ENCODE data around the gene AZIN2. TPM values are rescaled to one million over a fixed set of nuclear protein-coding genes. Genes with fewer than 3 reads are reported as not detected.

The AZIN2 gene
- 10 to 100 TPM in 1 of 2 experiments, 1 to 10 TPM in 1; 7.8 to 19.4 TPM for total RNA-seq

GRCh38 chr1:33080885-33081553, at the start of gene AZIN2:
Gene AZIN2, plus strand, starts transcription at chr1:33081153. Its CDS starts 1,097 bp downstream, at chr1:33082250.
- H3K4me1 Mint-ChIP-seq = peaks cover 18% of the 10 kb centered on the region
- DNase-seq (peak; percentile 98), ATAC-seq (peak; percentile 99)
- peak within 1 kb of the TSS; percentile 72 for H3K4me3 Mint-ChIP-seq
- H3K36me3 Mint-ChIP-seq = peaks cover 2% of the 10 kb centered on the region
- H3K27me3 Mint-ChIP-seq = peaks cover 9% of the 10 kb centered on the region
- CTCF ChIA-PET = interaction anchor here (0.6 to 11.0 kb wide), 12 partner anchors 15 to 369 kb away, joined by 3 to 113 read pairs (median 3); no protein-coding TSS in a partner anchor
- H3K9me3 Mint-ChIP-seq (ENCODE audit: low read depth) = no peaks in the 10 kb centered on the region
- H3K27ac Mint-ChIP-seq = no peak within 1 kb of the TSS

GRCh38 chr1:33031506-33031905, 49.4 kb upstream of the AZIN2 start:
- peaks cover 44% of the 10 kb centered on the region for H3K36me3 Mint-ChIP-seq
- H3K4me3 Mint-ChIP-seq = no peak overlapping the region
- CTCF ChIA-PET = interaction anchor here (1.6 to 2.5 kb wide), 2 partner anchors 11 to 23 kb away, joined by 3 to 8 read pairs; no protein-coding TSS in a partner anchor
- ATAC-seq (no peak), DNase-seq (no peak)
- peaks cover 74% of the 10 kb centered on the region for H3K4me1 Mint-ChIP-seq
- no peaks in the 10 kb centered on the region for H3K27me3 Mint-ChIP-seq
- H3K9me3 Mint-ChIP-seq (ENCODE audit: low read depth) = no peaks in the 10 kb centered on the region
- no peak overlapping the region for H3K27ac Mint-ChIP-seq

GRCh38 chr1:33032126-33032869, 48.7 kb upstream of the AZIN2 start:
- CTCF ChIA-PET = interaction anchor here (1.6 kb wide), 1 partner anchor 11 kb away, joined by 3 read pairs; no protein-coding TSS in a partner anchor
- no peak for ATAC-seq
- H3K36me3 Mint-ChIP-seq = peaks cover 48% of the 10 kb centered on the region

GRCh38 chr1:33036051-33036525, 44.9 kb upstream of the AZIN2 start:
- Mint-ChIP-seq H3K27ac (peak overlapping the region; percentile 89), H3K9me3 (ENCODE audit: low read depth) (no peaks in the 10 kb centered on the region), H3K4me1 (peaks cover 52% of the 10 kb centered on the region), H3K27me3 (no peaks in the 10 kb centered on the region), H3K36me3 (peaks cover 30% of the 10 kb centered on the region), H3K4me3 (peak overlapping the region; percentile 93)
- ATAC-seq = peak; percentile 1
- CTCF ChIA-PET = interaction anchor here (1.3 to 2.0 kb wide), 3 partner anchors 38 to 103 kb away, joined by 3 to 5 read pairs (median 3); no protein-coding TSS in a partner anchor
- peak; percentile 45 for DNase-seq

More at GRCh38 chr1:33032126-33032869, 48.7 kb upstream of the AZIN2 start:
- H3K27me3 Mint-ChIP-seq = no peaks in the 10 kb centered on the region
- no peaks in the 10 kb centered on the region for H3K9me3 Mint-ChIP-seq (ENCODE audit: low read depth)
- H3K4me3 Mint-ChIP-seq = no peak overlapping the region
- no peak for DNase-seq
- peaks cover 76% of the 10 kb centered on the region for H3K4me1 Mint-ChIP-seq
- H3K27ac Mint-ChIP-seq = no peak overlapping the region

DNA sequence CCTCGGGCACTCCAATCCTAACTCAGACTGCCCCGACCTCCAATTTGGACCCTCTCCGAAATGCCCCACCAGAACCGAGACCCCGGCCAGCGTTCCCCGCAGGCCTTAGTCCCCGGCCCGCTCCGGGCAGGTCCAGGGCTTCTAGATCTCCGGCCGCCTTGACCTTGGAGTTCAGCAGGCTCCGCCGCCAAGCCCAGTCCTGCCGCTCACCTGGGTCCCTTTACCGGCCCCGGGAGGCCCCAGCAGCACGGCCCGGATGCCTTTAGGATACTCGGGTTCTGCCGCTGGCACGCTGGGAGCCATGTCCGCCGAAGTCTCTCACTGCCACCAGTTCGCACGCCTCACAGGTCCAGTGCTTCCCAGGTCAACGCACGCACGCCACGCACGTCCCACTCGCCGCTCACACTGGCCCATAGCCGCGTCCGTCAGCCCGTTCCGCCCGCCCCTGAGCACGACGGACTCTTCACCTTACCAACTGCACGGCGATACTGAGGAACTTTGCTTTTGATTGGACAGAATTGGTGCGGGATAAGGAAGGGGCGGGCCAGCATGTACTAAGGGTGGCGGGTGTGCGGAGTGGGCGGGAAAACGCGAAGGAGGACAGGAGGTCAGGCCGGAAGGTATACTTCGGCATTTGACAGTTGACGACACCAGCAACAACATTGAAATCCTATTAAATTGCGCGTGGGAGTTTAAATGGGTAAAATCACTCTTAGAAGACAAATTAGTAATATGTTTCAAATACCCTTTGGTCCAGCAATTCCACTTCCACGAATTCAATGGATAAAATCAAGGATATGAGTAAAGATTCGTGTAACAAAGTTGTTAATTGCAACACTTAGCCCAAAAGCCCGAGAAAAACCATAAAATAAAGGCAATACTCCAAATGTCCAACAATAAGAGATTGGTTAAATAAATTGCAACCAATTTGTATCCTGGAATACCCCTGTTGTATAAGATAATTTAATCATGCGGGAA, 44.1 kb upstream of the AZIN2 start, which contains the start of gene AK2:
Gene AK2, minus strand, starts transcription at position 358 of the 978 bp plus-strand sequence. Its CDS starts 55 bp downstream, at position 303.
- Mint-ChIP-seq H3K9me3 (ENCODE audit: low read depth) (no peaks in the 10 kb centered on the region), H3K27me3 (no peaks in the 10 kb centered on the region), H3K36me3 (peaks cover 25% of the 10 kb centered on the region), H3K4me1 (peaks cover 45% of the 10 kb centered on the region), H3K27ac (peak within 1 kb of the TSS; percentile 89), H3K4me3 (peak within 1 kb of the TSS; percentile 93)
- DNase-seq (peak; percentile 97), ATAC-seq (peak; percentile 100)
- CTCF ChIA-PET = no interaction called here

DNA sequence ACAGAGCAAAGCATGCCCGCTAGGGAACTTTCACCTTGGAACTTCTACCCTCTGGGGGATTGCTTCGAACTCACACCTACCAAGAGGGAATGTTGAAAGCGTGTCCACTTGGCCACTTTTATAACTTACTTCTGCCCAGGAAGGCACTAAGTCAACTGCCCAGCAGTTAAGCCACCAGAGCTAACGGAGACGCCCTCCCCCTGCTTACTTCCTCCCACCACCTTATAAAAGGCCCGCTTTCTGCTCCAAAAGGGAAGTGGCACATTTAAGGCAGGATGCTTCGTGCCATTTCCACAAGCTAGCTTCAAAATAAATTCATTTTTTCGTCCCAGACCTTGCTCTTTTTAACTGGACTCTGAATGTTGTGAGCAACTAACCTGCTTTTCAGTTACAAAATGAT, 41.1 kb upstream of the AZIN2 start:
- H3K27ac Mint-ChIP-seq = no peak overlapping the region
- H3K4me1 Mint-ChIP-seq = peaks cover 25% of the 10 kb centered on the region
- CTCF ChIA-PET = no interaction called here

GRCh38 chr1:33041026-33041425, 39.9 kb upstream of the AZIN2 start:
- peaks cover 12% of the 10 kb centered on the region for H3K36me3 Mint-ChIP-seq
- H3K4me1 Mint-ChIP-seq = peaks cover 25% of the 10 kb centered on the region
- ATAC-seq (no peak), DNase-seq (no peak)
- H3K9me3 Mint-ChIP-seq (ENCODE audit: low read depth) = no peaks in the 10 kb centered on the region
- no peak overlapping the region for H3K4me3 Mint-ChIP-seq
- CTCF ChIA-PET = interaction anchor here (1.1 kb wide), 1 partner anchor 14 kb away, joined by 3 read pairs; no protein-coding TSS in a partner anchor
- no peak overlapping the region for H3K27ac Mint-ChIP-seq
- no peaks in the 10 kb centered on the region for H3K27me3 Mint-ChIP-seq

More for the DNA sequence above, 41.1 kb upstream of the AZIN2 start:
- no peaks in the 10 kb centered on the region for H3K27me3 Mint-ChIP-seq
- no peak overlapping the region for H3K4me3 Mint-ChIP-seq
- no peak for ATAC-seq
- H3K9me3 Mint-ChIP-seq (ENCODE audit: low read depth) = no peaks in the 10 kb centered on the region
- H3K36me3 Mint-ChIP-seq = peaks cover 14% of the 10 kb centered on the region
- DNase-seq = no peak

DNA sequence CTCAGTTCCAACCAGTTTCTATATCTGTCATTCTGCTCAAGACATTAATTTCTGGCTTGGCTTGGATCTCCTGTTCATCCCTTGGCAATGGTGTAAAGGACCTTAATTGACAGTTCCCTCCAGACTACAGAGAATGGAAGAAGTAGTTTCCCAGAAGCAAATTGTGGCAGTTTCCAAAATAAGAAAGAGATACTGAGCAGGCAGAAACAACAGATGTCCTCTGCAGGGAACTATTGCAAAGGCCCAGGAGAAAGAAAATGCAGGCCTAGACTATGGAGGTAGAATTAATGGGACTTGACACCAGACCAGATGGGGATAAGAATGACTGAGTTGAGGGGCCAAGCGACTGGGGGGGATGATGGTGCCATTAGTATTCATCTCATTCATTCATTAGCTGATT, 38.1 kb upstream of the AZIN2 start:
- CTCF ChIA-PET = no interaction called here

GRCh38 chr1:33043267-33044092, 37.5 kb upstream of the AZIN2 start:
- no peaks in the 10 kb centered on the region for H3K9me3 Mint-ChIP-seq (ENCODE audit: low read depth)
- H3K27me3 Mint-ChIP-seq = no peaks in the 10 kb centered on the region
- H3K36me3 Mint-ChIP-seq = no peaks in the 10 kb centered on the region
- H3K4me1 Mint-ChIP-seq = peaks cover 19% of the 10 kb centered on the region
- H3K4me3 Mint-ChIP-seq = no peak overlapping the region
- CTCF ChIA-PET = interaction anchor here (1.0 to 1.6 kb wide), 2 partner anchors 13 to 109 kb away, joined by 3 to 6 read pairs; no protein-coding TSS in a partner anchor
- ATAC-seq (no peak), DNase-seq (no peak)
- no peak overlapping the region for H3K27ac Mint-ChIP-seq

More for the DNA sequence above, 38.1 kb upstream of the AZIN2 start:
- ATAC-seq (no peak), DNase-seq (no peak)
- Mint-ChIP-seq H3K27ac (no peak overlapping the region), H3K4me1 (peaks cover 18% of the 10 kb centered on the region), H3K4me3 (no peak overlapping the region), H3K36me3 (no peaks in the 10 kb centered on the region), H3K27me3 (no peaks in the 10 kb centered on the region), H3K9me3 (ENCODE audit: low read depth) (no peaks in the 10 kb centered on the region)

DNA sequence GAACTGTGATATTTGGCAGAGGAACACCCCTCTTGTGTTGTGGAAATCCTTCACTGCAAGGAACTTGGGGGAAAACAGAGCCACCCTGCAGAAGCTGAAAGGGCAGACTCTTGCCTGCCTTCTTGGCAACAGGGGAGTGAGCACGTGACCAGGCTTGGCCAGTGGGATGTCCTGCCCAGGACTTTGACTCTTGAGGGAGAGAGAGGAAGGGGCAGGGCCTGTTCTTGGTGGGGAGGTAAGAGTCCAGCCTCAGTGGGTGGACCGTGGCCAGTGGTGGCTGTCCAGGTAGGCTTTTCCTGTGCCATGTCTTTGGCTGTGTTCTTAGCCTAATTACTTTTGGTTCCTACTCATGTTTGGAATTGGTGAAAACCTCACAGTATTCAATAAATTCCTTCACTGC, 35.7 kb upstream of the AZIN2 start:
- ATAC-seq = peak; percentile 48
- Mint-ChIP-seq H3K4me1 (peaks cover 29% of the 10 kb centered on the region), H3K27me3 (no peaks in the 10 kb centered on the region), H3K36me3 (no peaks in the 10 kb centered on the region), H3K27ac (peak overlapping the region; percentile 70), H3K4me3 (no peak overlapping the region), H3K9me3 (ENCODE audit: low read depth) (peaks cover 1% of the 10 kb centered on the region)
- CTCF ChIA-PET = interaction anchor here (0.7 to 2.9 kb wide), 3 partner anchors 41 to 222 kb away, joined by 3 to 11 read pairs (median 3); no protein-coding TSS in a partner anchor
- DNase-seq = peak; percentile 47

DNA sequence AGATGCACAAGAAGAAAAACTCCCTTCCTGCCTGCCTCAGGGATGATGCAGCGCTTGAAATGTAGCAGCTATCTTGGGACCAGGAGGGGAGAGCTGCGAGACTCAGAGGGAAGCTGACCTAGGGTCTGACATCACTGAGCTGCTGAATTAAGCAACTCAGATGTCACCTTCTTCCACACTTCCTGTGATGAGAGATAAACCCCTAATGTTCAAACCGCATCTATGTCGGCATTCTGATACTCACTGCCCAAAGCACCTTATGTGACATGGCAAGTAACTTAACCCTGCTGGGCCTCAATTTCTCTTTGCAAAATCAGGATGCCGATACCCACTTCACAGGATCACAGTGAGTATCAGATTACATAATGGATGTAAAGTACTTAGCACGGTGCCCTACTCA, 35.1 kb upstream of the AZIN2 start:
- H3K4me1 Mint-ChIP-seq = peaks cover 34% of the 10 kb centered on the region
- peaks cover 3% of the 10 kb centered on the region for H3K9me3 Mint-ChIP-seq (ENCODE audit: low read depth)
- H3K36me3 Mint-ChIP-seq = peaks cover 2% of the 10 kb centered on the region
- H3K27me3 Mint-ChIP-seq = no peaks in the 10 kb centered on the region
- ATAC-seq (peak; percentile 79), DNase-seq (peak; percentile 61)
- CTCF ChIA-PET = interaction anchor here (0.6 to 2.9 kb wide), 5 partner anchors 11 to 223 kb away, joined by 3 to 11 read pairs (median 3); no protein-coding TSS in a partner anchor
- peak overlapping the region; percentile 70 for H3K27ac Mint-ChIP-seq
- H3K4me3 Mint-ChIP-seq = no peak overlapping the region
